ENCODE data around the gene NSD2. TPM values are rescaled to one million over a fixed set of nuclear protein-coding genes. Genes with fewer than 3 reads are reported as not detected.

NSD2 gene
- total RNA-seq, 2 donors from 2014 or later = 80.1 to 176 TPM

DNA sequence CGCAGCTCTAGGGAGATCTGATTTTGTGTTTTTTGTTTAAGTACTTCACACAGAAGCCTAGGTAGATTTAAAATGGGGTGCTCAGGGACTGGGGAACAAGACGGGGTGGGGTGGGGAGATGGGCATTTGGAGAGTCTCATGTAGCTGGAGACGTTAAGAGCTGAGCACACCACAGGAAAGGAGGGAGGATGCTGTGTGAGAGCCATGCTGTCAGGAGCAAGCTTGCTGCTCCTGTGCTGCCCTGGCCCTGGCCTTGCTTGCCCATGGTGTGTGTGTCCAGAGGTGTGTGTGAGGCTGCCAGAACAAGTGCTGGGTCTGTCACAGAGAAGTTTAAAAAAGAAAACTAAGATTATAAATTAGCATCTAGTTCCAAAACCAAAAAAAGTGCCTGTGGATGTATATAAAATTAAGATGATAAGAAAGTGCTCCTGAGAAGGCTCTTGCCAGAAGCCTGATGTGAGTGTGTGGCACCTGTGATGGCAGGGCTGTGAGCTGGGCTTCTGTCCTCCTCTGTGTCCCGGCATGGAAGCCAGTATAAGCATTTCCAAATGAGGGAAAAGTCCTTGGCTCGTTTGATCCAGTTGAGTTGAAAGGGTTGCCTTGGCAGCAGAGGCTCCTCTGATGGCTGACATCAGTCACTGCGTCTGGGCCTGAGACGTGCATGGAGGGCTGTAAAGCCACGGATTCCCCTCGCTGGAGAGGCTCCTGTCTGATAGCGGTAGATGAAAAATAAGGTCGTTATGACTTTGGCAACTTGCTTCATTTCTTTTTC is 74.1 kb downstream of the NSD2 start:
- no peaks in the 10 kb centered on the region for H3K36me3 ChIP-seq

GRCh38 chr4:1945912-1946311 is 74.7 kb downstream of the NSD2 start:
- TF ChIP-seq CTCF (IDR thresholded peaks at IDR 0.05) = no peak
- H3K4me3 ChIP-seq = no peak overlapping the region
- no peak overlapping the region for H3K27ac ChIP-seq
- DNase-seq = no peak
- intact Hi-C loops (cut with DNase I) = no loop called here
- no peaks in the 10 kb centered on the region for H3K4me1 ChIP-seq
- no peaks in the 10 kb centered on the region for H3K36me3 ChIP-seq
- no peaks in the 10 kb centered on the region for H3K9me3 ChIP-seq
- no peaks in the 10 kb centered on the region for H3K27me3 ChIP-seq
- H3K9ac ChIP-seq (ENCODE audit: low read depth in 2 of 2, low read length in 2 of 2) = no peak overlapping the region

More for the DNA sequence above, 74.1 kb downstream of the NSD2 start:
- Histone ChIP-seq H3K27me3 (no peaks in the 10 kb centered on the region), H3K4me1 (no peaks in the 10 kb centered on the region), H3K27ac (no peak overlapping the region), H3K9me3 (no peaks in the 10 kb centered on the region), H3K4me3 (no peak overlapping the region), H3K9ac (ENCODE audit: low read depth in 2 of 2, low read length in 2 of 2) (no peak overlapping the region)
- DNase-seq = no peak
- no peak for TF ChIP-seq CTCF (IDR thresholded peaks at IDR 0.05)
- intact Hi-C loops (cut with DNase I) = no loop called here

DNA sequence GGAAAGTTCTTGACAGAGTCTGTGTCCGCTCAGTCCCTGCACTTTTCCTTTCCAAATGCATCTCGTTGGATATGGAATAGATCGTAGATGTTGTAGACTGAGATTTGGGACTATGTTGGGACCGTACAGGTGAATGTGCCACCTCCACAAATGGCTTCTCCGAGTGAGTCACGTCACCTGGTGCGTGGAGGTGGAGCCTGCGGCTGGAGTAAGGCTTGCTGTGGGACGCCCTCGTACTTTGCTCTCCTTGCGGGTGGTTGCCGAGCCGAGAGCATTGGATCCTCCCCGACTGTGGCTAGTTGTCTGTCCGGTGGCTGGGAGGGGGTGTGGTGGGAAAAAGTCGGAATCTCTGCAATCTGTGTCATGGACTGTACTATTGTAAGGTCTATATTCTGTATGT is 77.0 kb downstream of the NSD2 start:
- no peak for TF ChIP-seq CTCF (IDR thresholded peaks at IDR 0.05)
- H3K9ac ChIP-seq (ENCODE audit: low read depth in 2 of 2, low read length in 2 of 2) = no peak overlapping the region
- no peaks in the 10 kb centered on the region for H3K4me1 ChIP-seq
- H3K9me3 ChIP-seq = no peaks in the 10 kb centered on the region
- H3K36me3 ChIP-seq = peaks cover under 1% of the 10 kb centered on the region
- DNase-seq = no peak
- H3K27ac ChIP-seq = no peak overlapping the region
- intact Hi-C loops (cut with DNase I) = no loop called here
- H3K27me3 ChIP-seq = no peaks in the 10 kb centered on the region
- no peak overlapping the region for H3K4me3 ChIP-seq

- no peak for TF ChIP-seq CTCF (IDR thresholded peaks at IDR 0.05)
- Histone ChIP-seq H3K4me3 (no peak overlapping the region), H3K27ac (no peak overlapping the region), H3K36me3 (peaks cover 4% of the 10 kb centered on the region), H3K27me3 (no peaks in the 10 kb centered on the region), H3K9ac (ENCODE audit: low read depth in 2 of 2, low read length in 2 of 2) (no peak overlapping the region), H3K4me1 (no peaks in the 10 kb centered on the region), H3K9me3 (no peaks in the 10 kb centered on the region)
- DNase-seq = no peak
- intact Hi-C loops (cut with DNase I) = no loop called here
Measured at GRCh38 chr4:1948892-1949436, 77.8 kb downstream of the NSD2 start.

GRCh38 chr4:1950369-1950768 is 79.2 kb downstream of the NSD2 start:
- Histone ChIP-seq H3K4me1 (no peaks in the 10 kb centered on the region), H3K27ac (no peak overlapping the region), H3K36me3 (peaks cover 11% of the 10 kb centered on the region), H3K4me3 (no peak overlapping the region), H3K9ac (ENCODE audit: low read depth in 2 of 2, low read length in 2 of 2) (no peak overlapping the region), H3K9me3 (no peaks in the 10 kb centered on the region), H3K27me3 (no peaks in the 10 kb centered on the region)
- TF ChIP-seq CTCF (IDR thresholded peaks at IDR 0.05) = no peak
- intact Hi-C loops (cut with DNase I) = no loop called here
- no peak for DNase-seq
